Activated CD8-positive, alpha-beta memory T cell treated with anti-CD3 and anti-CD28 coated beads, Interleukin-2, amount 50 U/mL, for 1 hour (primary cell): ENCODE measurements around the gene GXYLT2.

Experiments used
- DNase-seq: peaks from one replicate; pipeline ENCODE4 v3.0.0-alpha.2; 2020; ENCODE audit errors: extremely low read depth

The GXYLT2 gene

DNA sequence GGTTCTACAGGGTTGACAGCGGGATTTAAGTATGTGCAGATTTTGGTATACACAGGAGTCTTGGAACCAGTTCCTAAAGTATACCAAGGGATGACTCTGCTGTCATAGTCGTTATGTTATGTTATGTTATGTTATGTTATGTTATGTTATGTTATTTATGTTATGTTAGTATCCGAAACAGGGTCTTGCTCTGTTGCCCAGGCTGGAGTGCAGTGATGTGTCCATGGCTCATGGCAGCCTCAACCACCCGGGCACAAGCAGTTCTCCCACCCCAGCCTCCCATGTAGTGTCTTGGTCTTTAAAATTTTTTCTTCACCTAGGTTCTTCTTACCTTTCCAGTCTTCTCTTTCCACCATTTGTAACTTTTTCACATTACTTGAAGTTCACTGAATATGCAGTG, 130.5 kb downstream of the GXYLT2 start:
- no peak for DNase-seq

DNA sequence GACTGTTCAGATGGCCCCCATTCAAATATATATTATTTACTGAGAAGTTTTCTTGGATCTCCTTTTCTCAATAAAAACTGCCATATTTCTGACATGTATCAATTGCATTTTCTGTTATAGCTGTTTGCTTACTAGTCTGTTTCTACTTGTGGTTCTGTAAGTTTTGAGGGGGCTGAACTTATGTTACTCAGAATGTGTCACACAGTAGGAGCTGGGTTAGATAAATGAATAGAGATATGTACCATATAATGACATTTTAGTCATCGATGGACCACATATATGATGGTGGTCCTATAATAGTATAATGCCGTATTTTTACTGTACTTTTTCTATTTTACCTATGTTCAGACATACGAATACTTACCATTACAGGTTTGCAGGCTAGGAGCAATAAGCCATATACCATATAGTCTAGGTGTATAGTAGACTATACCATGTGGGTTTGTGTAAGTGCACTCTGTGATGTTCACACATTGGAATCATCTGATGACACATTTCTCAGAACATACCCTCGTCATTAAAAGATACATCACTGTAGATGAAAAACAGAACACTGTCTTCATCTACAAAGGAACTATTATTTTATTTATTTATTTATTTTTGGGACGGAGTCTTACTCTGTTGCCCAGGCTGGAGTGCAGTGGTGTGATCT, 131.1 kb downstream of the GXYLT2 start:
- no peak for DNase-seq

DNA sequence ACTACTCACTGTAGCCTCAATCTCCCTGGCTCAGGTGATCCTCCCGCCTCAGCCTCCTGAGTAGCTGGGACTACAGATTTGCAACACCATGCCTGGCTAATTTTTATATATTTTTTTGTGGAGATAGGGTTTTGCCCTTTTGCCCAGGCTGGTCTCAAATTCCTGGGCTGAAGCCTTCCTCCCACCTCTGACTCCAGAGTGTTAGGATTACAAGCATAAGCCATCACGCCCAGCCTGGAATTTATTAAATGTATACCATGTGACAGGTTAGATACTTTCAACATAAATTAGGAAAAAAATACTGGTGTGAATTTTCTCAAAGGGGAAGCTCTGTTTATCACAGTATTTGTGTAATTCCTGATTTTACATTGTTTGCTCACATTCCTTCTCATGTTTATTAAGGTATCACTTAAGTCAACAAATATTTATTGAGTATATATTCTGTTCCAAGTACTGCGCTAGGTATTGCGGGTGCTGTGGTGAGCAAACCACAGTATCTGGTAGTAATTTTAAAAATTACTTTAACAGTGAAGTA, 133.5 kb downstream of the GXYLT2 start:
- DNase-seq, result no peak

DNA sequence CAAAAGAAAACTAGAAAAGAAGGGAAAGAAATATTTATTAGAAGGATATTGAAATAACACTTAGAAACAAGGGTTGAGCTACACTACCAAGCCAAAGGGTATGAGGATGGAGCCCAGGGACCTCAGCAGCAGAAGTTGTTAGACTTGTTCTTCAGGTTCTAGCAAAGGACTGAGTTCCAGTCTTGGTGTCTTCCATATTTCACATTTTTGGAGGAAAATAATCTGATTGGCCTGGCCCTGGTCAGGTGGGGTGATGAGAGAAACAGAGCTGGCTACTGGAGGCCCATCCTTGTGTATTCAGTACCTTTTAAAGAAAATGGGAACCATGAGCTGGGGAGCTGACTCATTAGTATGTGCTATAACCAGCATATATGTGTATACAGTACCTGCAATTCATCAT, 137.0 kb downstream of the GXYLT2 start:
- no peak for DNase-seq

DNA sequence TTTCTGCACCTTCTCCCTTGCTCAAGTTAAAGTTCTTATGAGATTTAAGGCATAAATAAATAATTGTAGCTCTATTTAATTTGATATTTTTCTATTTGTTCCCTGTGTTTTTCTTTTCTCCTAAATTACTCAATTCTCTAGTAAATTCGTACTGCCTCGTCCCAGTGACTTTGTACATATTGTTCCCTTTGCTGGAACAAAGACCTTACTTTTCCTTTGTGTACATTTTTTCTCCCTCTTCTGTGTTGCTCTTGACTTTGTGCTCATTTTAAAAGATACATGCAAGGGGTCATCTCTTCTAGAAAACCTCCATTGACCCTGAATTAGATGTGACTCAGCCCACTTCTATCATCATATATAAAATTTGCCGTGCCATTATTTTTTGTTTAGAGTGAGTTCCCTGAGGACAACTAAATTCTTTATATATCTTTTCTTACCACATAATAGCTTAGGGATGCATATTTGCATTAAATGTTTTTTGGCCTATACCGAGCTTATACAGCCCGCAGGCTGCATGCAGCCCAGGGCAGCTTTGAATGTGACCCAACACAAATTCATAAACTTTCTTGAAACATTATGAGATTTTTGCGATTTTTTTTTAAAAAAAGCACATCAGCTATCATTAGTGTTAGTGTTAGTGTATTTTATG, 138.4 kb downstream of the GXYLT2 start:
- no peak for DNase-seq
